SK-N-SH (cell line): ENCODE data around the gene PDE4D.

ENCODE experiments used
- FOXM1 ChIP-seq: IDR thresholded peaks from 2 replicates; pipeline ENCODE4 v1.4.0; 2012; ENCODE audit warnings: low read depth, mild to moderate bottlenecking
- NFIC ChIP-seq: IDR thresholded peaks from 2 replicates; pipeline ENCODE4 v1.4.0; 2012; ENCODE audit warnings: borderline replicate concordance
- POLR2AphosphoS5 ChIP-seq: IDR thresholded peaks from 2 replicates; pipeline ENCODE4 v1.6.1; 2012; ENCODE audit warnings: low read depth, low read length
- RAD21 ChIP-seq: IDR thresholded peaks from 2 replicates; pipeline ENCODE4 v1.6.1; 2012; ENCODE audit warnings: mild to moderate bottlenecking, low read length
- RXRA ChIP-seq: IDR thresholded peaks from 2 replicates; pipeline ENCODE4 v1.4.0; 2012; ENCODE audit warnings: low read depth, mild to moderate bottlenecking, borderline replicate concordance
- SIN3A ChIP-seq: IDR thresholded peaks from 2 replicates; pipeline ENCODE4 v1.6.1; 2012; ENCODE audit warnings: low read depth, mild to moderate bottlenecking, low read length, moderate library complexity, borderline replicate concordance
- SMC3 ChIP-seq: IDR thresholded peaks from 2 replicates; pipeline ENCODE4 v1.6.1; 2012; ENCODE audit warnings: low read depth, low read length, improper control_type of control experiment
- TAF1 ChIP-seq: IDR thresholded peaks from 2 replicates; pipeline ENCODE4 v1.6.1; 2012; ENCODE audit warnings: low read depth, mild to moderate bottlenecking, low read length, moderate library complexity, borderline replicate concordance
- YY1 ChIP-seq: IDR thresholded peaks from 2 replicates; pipeline ENCODE4 v1.4.0; 2012; ENCODE audit warnings: low read depth, mild to moderate bottlenecking
- TF ChIP-seq, protein P1 (sequence below): fragments of 200-600 bp; sonication (generic); IDR thresholded peaks from 2 replicates; pipeline ENCODE4 v1.6.1; 2017; ENCODE audit warnings: antibody characterized with exemption, mild to moderate bottlenecking, moderate library complexity
- TF ChIP-seq, protein P2 (sequence below): IDR thresholded peaks from 2 replicates; pipeline ENCODE4 v1.6.1; 2012; ENCODE audit warnings: mild to moderate bottlenecking, low read depth, low read length, moderate library complexity
- TF ChIP-seq, protein P3 (sequence below): IDR thresholded peaks from 2 replicates; pipeline ENCODE4 v1.4.0; 2012; ENCODE audit warnings: low read depth, borderline replicate concordance

DNA sequence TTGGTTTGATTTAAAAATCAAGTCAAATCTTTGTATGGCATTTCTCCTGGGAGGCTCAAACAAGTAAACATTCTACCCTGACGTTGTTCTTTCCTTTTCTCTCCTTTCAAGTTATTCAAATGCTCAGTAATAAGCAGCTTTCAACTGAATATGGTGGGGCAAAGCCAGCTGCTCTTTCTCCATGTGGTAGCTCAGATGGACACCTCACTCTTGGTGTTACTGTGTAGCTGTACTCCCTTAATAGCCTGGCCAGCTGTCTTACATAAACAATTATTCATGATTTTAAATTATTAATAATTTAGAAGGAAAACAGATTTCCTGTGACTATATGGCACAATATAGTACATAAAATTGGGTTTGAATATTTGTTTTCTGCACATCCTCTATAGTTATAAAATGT, 165.2 kb downstream of the PDE4D start:
- TF ChIP-seq, protein P1, sequence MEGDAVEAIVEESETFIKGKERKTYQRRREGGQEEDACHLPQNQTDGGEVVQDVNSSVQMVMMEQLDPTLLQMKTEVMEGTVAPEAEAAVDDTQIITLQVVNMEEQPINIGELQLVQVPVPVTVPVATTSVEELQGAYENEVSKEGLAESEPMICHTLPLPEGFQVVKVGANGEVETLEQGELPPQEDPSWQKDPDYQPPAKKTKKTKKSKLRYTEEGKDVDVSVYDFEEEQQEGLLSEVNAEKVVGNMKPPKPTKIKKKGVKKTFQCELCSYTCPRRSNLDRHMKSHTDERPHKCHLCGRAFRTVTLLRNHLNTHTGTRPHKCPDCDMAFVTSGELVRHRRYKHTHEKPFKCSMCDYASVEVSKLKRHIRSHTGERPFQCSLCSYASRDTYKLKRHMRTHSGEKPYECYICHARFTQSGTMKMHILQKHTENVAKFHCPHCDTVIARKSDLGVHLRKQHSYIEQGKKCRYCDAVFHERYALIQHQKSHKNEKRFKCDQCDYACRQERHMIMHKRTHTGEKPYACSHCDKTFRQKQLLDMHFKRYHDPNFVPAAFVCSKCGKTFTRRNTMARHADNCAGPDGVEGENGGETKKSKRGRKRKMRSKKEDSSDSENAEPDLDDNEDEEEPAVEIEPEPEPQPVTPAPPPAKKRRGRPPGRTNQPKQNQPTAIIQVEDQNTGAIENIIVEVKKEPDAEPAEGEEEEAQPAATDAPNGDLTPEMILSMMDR = no peak
- TF ChIP-seq TAF1 (no peak), FOXM1 (no peak), SIN3A (no peak), POLR2AphosphoS5 (no peak), SMC3 (no peak), YY1 (no peak), RAD21 (no peak), RXRA (no peak), NFIC (no peak)
- TF ChIP-seq, protein P2, sequence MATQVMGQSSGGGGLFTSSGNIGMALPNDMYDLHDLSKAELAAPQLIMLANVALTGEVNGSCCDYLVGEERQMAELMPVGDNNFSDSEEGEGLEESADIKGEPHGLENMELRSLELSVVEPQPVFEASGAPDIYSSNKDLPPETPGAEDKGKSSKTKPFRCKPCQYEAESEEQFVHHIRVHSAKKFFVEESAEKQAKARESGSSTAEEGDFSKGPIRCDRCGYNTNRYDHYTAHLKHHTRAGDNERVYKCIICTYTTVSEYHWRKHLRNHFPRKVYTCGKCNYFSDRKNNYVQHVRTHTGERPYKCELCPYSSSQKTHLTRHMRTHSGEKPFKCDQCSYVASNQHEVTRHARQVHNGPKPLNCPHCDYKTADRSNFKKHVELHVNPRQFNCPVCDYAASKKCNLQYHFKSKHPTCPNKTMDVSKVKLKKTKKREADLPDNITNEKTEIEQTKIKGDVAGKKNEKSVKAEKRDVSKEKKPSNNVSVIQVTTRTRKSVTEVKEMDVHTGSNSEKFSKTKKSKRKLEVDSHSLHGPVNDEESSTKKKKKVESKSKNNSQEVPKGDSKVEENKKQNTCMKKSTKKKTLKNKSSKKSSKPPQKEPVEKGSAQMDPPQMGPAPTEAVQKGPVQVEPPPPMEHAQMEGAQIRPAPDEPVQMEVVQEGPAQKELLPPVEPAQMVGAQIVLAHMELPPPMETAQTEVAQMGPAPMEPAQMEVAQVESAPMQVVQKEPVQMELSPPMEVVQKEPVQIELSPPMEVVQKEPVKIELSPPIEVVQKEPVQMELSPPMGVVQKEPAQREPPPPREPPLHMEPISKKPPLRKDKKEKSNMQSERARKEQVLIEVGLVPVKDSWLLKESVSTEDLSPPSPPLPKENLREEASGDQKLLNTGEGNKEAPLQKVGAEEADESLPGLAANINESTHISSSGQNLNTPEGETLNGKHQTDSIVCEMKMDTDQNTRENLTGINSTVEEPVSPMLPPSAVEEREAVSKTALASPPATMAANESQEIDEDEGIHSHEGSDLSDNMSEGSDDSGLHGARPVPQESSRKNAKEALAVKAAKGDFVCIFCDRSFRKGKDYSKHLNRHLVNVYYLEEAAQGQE = no peak
- TF ChIP-seq, protein P3, sequence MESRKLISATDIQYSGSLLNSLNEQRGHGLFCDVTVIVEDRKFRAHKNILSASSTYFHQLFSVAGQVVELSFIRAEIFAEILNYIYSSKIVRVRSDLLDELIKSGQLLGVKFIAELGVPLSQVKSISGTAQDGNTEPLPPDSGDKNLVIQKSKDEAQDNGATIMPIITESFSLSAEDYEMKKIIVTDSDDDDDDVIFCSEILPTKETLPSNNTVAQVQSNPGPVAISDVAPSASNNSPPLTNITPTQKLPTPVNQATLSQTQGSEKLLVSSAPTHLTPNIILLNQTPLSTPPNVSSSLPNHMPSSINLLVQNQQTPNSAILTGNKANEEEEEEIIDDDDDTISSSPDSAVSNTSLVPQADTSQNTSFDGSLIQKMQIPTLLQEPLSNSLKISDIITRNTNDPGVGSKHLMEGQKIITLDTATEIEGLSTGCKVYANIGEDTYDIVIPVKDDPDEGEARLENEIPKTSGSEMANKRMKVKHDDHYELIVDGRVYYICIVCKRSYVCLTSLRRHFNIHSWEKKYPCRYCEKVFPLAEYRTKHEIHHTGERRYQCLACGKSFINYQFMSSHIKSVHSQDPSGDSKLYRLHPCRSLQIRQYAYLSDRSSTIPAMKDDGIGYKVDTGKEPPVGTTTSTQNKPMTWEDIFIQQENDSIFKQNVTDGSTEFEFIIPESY = no peak
